ENCODE measurements around the gene TOP1. TPM values are rescaled to one million over a fixed set of nuclear protein-coding genes. Genes with fewer than 3 reads are reported as not detected.

TOP1 gene
- total RNA-seq, 1 donor from 2014 or later: 26.2 TPM

- no peak for DNase-seq
Observed at GRCh38 chr20:41004531-41005360, 23.9 kb upstream of the TOP1 start.

DNA sequence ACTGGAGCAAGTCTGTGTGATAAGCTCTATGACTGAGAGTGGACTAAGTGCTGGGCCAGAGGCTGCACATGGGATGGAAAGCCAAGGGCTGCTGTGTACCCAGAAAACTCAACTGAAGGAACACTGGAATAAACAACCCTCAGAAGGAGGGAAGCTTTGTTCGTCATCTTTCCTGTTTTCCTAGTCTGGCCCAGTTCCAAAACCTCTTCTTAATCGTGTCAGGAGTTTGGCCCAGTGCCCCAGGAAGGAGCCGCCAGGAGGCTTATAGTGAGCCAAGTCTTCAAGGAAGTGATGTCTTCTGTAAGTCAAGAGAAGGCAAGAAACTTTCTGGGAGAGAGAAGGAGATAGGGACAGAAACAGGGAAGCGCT is 23.3 kb upstream of the TOP1 start:
- DNase-seq: no peak

GRCh38 chr20:41006126-41006935 is 22.3 kb upstream of the TOP1 start:
- no peak for DNase-seq

DNA sequence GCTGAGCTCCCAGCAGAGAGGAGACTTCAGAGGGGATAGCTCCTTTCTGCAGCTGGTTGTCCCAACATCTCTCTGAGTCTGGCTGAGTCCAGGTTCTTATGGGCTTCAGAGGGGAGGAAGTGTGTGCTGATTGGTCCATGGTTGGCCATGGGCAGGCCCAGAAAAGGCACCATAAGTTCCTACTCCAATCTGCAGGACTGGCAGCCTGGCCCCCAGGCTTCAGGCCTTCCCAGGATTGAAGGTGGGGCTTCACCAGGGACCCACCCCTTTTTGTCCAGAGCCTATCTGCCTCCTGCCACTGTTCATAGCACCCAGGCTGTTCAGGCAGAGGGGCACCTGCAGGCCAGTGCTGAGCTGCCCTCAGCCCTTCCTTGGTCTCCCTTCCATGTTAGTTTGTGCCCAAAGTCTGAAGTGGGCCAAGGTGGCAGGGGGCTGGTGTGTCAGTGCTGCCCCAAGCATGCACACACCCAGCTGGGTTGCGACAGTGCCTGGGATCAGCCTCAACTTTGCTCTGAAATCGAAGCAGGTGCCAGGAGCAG is 21.6 kb upstream of the TOP1 start:
- no peak for DNase-seq

- no peak for DNase-seq
Observed at GRCh38 chr20:41007481-41007880, 21.1 kb upstream of the TOP1 start.

- no peak for DNase-seq
Observed at GRCh38 chr20:41009946-41010345, 18.7 kb upstream of the TOP1 start.

GRCh38 chr20:41011551-41012067 is 17.0 kb upstream of the TOP1 start:
- no peak for DNase-seq

DNA sequence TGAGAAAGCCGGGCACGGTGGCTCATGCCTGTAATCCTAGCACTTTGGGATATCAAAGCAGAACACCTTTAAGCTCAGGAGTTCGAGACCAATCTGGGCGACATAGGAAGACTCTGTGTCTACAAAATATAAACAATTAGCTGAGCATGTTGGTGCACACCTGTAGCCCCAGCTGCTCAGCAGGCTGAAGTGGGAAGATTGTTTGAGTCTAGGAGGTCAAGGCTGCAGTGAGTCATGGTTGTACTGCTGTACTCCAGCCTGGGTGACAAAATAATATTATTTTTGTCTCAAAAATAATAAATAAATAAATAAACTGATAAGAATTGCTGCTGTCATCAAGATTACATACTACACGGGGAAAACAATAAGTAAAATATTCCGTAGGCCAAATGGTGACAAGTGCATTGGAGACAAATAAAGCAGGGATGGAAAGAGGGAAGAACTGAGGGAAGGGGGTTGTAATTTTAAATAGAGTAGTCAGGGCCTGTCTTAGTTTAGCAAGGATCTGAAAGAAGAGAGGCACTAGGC is 14.0 kb upstream of the TOP1 start:
- DNase-seq: no peak

DNA sequence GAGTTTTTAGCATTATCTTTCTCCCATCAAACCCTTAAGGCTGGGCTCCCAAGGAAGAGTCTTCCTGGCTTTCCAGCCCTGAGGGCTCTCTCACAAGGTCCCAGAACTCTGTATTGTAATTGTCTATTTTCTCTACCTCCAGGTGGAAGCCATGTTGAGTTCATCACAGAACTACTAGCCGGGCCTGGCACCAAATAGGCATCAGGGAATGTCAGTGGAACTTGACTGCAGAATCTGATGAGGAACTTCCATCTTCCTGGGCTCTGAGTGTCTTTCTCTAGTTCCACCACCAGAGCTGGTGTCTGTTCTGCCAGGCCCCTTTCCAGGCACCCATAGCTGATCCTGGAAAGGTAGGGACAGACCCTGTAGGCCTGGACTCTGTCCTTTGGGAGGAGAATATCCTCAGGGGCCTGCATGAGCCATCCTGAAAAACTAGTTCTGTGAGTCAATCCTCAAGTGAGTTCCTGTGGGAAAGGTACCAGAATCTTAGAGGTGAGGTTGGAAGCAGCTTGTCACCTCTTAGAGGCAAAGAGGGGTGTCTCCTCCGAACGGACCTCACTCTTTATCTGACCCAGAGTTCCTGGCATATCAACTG is 11.1 kb upstream of the TOP1 start:
- no peak for DNase-seq

- DNase-seq: no peak
Observed at GRCh38 chr20:41018153-41018552, 10.5 kb upstream of the TOP1 start.

DNA sequence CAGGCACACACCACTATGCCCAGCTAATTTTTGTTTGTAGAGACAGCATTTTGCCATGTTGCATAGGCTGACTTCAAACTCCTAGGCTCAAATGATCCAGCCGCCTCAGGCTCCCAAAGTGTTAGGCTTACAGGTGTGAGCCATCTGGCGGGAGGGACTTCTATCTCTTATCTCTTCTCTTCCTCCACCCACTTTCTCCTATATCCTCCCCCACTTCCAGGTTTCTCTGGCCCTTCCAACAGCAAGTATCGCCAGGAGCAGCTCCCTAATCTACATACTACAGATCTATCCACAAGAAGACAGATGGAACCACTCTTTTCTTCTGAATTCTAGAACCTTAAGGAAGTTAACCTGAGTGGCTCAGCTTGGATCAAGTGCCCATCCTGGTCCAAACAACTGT is 5.1 kb upstream of the TOP1 start:
- DNase-seq: no peak

GRCh38 chr20:41027366-41027765 is 1.3 kb upstream of the TOP1 start:
- no peak for DNase-seq

GRCh38 chr20:41027872-41028358 is 707 bp upstream of the TOP1 start:
- no peak for DNase-seq

DNA sequence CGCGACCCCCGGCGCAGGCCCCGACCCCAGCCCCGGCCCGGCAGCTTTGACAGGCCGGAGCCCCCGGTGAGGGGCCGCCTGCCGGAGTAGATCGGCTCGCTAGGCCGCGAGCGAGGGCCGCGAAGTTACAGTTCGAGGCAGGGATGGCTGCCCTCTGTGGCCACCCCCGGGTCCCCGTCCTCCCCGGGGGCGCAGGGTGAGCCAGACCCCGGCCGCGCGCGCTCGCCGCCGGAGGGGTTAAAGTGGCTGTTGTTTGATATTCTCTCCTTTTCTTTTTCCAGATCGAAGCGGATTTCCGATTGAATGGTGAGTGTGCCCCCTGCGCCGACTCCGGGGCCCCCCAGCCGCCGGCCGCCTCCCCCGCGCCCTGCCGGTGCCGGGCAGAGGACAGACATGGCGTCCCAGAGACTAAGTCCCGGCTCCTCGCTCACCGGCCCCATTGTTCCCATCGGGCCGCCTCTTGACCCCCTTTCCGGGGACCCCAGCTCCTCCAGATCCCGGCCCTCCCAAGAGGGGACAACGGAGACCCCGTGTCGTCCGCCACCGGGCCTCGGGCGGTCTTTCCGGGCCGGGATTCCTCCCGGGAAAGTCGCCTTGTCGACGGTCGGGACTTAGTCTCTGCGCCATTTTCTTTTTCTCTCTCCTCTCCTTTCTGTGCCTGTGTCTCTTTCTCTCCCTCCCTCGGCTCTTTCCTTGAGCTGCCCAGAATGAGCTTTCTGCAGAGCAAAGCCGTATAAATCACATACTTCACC is 704 bp downstream of the TOP1 start:
- DNase-seq: no peak

DNA sequence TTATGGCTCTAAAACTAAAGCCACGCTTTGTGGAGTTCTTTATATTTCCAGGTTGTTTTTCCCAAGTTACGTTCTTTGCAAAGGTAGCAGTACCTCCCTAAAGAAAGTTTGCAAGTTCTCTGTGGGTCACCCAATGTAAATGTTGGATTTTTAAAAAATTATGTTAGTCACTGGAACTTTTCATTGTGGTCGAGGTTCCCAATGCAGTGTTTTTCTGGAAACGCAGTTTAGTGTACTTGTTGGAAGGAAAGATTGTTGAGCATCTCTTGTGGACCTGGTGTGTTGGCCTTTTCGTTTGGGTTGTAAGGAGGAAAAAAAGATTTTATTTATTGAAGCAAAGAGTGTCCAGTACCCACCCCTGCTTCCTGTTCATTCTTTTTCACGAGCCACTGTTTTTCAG is 1.4 kb downstream of the TOP1 start:
- DNase-seq: no peak

DNA sequence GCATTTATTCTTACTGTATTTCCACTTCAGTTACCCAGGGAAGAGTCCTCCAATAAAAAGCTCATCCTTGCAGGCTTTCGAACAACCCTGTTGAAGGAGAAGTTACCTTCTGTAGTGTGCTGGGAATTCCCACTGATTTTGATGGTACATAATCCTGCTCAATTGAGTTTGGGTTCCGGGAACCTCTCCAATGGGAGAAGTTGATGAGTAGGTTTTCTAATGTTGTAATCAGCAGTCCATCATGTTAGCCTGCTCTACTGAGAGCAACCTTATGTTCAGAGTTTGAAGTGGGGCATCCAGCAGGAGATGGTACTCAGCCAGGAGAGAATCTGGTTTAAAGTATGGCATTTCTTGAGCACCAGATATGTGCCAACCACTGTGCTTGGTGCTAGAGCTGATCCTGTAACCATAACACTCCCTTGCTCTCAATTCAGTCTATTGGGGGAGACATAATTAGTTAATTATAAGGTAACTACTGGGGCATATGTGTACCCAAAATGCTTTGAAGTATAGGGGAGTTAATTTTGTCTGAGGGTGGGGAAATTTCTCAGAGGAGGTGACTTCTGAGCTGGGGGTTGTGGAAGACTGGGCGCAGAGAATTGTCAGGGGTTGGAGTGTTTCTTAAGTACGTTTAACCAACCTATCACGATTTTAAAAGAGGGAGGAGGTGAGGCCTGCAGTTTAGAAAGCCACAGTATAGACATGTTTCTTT is 2.1 kb downstream of the TOP1 start:
- DNase-seq: no peak

GRCh38 chr20:41031243-41031619 is 2.6 kb downstream of the TOP1 start:
- no peak for DNase-seq

DNA sequence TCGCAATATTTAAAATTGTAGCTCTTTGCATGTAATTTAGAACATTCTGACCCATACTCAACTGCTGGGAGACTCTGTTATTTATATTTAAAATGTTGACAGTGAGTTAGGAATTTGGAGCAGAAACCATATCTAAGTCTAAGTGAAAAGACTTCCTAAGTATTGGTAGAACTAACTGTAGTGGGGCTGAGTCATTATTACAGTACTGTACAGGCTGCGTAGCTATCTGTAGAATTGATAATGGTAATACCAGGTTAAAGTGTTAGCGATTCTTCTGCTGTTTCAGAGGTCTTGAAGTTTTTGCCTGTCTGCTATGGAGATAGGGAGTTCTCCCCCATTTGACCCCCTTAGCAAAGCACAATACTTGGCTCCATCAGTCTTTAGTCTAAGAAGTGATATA is 3.6 kb downstream of the TOP1 start:
- DNase-seq: no peak

GRCh38 chr20:41034239-41034638 is 5.6 kb downstream of the TOP1 start:
- DNase-seq: no peak

DNA sequence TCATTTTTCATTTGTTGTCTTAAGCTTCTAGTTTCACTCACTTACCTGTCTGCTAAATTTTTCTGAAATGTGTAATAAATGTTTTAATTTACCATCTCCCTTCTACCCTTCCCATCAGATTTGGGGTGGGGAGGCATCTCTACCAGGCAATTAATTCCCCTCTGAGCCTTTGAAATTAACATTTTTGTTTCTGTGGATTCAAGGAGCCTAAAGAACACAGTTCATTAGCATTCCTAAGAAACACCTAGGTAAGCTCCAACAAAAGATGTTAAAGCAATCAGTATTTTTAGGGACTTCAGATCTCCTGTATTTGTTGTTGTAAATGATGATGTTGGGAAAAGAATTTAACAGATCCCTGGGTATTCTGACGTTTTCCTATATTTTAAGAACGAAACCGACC is 6.6 kb downstream of the TOP1 start:
- no peak for DNase-seq

- no peak for DNase-seq
Observed at GRCh38 chr20:41037179-41037578, 8.6 kb downstream of the TOP1 start.
